Measurements from ENCODE around the gene DENND5A.

The DENND5A gene

DNA sequence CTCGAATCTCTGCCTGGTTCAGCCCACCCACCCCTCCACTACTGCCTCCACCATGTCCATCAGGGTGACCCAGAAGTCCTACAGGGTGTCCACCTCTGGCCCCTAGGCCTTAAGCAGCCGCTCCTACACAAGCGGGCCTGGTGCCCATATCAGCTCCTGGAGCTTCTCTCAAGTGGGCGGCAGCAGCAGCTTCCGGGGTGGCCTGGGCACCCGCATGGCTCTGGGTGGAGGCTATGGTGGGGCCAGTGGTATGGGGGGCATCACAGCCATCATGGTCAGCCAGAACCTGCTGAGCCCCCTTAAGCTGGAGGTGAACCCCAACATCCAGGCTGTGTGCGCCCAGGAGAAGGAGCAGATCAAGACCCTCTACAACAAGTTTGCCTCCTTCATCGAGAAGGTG lies 170.7 kb downstream of the DENND5A start:
- no peak for DNase-seq

DNA sequence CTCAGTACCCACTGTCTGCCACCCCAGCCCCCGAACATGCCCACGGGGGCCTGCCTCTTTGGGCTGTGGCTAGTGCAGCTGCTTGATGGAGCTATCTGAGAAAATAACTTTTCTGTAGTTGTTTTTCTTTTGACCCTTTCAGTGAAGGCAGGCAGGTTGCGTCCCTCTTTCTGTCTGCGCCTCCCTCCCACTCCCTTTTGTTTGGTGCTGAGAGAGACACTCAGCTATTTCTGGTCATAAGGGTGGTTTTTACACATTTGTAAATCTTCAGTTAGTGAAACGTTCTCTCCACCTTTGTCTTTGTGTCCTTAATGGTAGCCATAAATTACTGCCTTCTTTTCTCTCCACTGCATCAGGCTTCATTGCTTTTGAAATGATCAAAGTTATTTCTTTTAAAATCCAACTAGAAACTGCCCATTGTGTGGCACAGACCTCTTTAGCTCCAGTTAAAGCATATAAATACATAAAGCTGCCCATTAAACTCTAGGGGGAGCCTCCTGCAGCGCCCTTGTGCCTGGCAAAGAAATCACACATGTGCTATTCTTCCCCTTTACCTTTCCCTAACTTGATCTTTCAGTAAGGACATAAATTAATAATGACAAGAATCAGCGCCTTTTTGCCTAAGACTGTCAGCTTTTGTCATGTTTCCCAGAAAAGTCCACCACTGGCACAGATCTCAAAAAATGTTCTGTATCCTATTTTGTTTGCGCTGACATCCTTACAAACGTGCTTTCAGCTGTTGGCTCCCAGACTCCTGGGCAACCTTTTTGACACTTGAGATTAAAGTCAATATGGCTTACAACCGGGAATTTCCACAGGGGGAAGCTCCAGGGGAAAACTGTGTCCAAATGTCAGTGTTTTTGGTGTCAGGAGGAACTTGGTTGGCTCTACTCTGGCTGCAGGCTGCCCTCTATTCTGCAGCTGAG lies 172.0 kb downstream of the DENND5A start:
- DNase-seq = no peak

DNA sequence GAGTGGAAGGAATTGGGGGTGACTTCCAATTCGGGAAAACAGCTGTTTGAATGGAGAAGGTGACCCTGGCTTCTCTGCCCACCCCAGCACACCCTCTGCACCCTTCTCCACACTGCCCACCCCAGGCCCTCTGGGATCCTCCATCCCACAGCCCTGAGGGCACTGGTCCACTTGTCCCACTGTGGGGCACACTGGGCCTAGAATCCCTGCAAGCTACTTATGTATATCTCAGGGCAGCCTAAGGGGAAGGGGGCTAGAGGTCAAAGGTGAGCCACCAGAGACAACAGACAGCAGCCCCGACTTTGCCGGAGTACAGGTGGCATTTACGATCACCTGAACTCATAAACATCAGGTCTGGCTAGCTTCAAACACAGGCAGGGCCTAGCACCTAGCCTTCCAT lies 173.1 kb downstream of the DENND5A start:
- no peak for DNase-seq

DNA sequence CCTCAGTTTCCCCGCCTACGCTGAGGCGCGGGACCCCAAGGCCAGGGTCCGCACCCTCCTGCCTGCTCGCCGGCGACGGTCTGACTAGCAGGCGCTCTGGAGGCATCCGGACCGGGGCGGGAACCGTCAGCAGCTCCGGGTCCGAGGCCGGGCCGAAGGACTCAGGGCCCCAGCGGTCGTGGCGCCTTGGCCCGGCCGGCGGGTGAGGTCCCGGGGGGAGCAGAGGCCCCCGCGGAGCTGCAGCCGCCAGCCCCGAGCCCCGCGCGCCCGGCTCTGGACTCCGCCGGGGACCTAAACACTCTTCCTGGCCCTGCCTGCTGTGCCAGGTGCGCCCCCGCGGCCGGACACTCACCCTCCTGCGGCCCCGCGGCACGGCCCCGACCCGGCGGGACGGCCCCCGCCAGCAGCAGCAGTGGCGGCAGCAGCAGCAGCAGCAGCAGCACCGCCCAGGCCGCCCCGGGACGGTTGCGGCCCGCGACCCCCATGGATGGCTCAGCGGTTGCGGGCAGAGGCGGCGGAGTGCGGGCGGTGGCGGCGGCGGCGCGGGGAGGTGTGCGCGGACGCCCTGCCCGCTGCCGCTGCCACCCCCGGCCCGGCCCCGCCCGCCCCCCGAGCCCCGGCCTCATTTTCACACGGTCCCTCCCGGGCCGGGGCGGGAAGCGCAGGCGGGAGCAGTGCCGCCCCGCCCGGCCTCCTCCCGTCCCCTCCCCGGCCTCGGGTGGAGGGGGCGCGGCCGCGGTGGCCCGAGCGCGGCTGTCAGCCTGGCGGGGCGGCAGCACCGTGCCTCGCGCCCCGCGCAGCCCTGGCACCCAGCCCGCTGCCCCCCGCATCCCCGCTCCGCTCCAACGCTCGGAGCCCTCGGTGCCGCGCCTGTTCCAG lies 173.9 kb downstream of the DENND5A start, which contains the start of gene SCUBE2:
TSS of gene SCUBE2 (minus strand) at position 556 of the 879 bp plus-strand sequence. CDS start at position 485, 71 bp downstream.
- no peak for DNase-seq

DNA sequence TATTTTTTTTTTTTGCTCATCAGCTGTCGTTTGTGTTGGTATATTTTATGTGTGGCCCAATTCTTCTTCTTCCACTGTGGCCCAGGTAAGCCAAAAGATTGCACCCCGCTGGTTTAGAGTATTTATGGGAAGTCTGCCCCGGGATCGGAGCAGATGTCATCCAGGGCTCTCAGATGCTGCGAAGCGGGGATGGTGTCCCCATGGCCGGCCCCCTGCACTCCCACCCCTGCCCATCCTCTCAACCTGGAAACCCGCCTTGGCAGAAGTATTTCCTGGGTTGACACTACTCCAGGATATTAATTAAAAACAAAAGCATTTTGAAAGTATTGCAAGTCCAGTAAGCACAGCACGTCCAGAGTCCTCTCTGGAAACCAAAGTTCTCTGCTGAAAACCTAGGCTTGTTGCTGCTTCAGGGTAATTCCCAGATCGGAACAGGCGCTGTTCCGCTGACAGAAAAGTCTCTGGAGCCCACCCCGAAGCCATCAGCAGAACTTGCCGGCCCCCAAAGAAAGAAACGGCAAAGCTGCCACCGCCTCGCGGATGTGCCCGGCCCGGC lies 174.6 kb downstream of the DENND5A start:
- DNase-seq = no peak

DNA sequence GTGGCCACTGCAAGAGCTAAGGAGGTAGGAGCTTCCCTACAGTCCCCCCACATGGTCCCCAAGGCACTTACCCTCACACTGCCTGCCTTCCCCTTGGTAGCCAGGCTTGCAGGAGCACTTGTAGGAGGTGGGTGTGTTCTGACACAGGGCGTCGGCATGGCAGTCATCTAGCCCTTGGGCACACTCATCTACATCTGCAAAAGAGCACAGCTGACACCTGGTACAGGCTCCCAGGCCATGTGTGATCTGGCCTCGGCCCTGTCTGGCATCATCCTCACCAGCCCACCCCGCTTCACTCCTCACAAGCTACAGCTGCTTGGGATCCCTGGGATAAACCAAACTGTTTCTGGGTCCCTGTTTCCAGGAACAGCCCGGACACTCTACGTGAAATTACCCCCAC lies 175.5 kb downstream of the DENND5A start:
- no peak for DNase-seq

DNA sequence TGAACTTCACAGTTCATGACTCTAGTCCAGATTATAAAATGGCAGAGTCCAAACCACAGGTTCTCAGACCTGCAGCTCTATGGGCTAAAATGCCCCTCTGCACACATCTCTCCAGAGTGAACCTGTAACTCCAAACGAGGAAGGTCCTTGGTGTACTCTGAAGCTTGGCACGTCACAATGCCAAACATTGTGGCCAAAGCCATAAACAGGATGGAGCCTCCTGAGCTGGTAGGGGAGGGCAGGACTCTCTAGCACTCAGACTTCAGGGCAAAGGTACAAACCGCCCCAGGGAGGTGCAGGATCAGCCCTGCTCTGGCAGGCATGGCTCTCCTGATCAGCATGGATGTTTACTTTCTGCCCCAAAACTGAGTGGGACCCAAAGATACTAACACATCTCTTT lies 176.1 kb downstream of the DENND5A start:
- DNase-seq = no peak

Measured in stimulated activated naive CD4-positive, alpha-beta T cell (primary cell).